ENCODE results near the gene KIF3A.
A peak's percentile ranks its signal among the peaks of the same experiment; 100 is the strongest.

The KIF3A gene

GRCh38 chr5:132662925-132663770, 74.2 kb downstream of the KIF3A start:
- DNase-seq = no peak

- DNase-seq = no peak
Observed at GRCh38 chr5:132662004-132662401, 75.3 kb downstream of the KIF3A start.

- no peak for DNase-seq
Observed at GRCh38 chr5:132661231-132662003, 75.9 kb downstream of the KIF3A start.

- no peak for DNase-seq
Observed at GRCh38 chr5:132659598-132660493, 77.5 kb downstream of the KIF3A start.

- DNase-seq = no peak
Observed at GRCh38 chr5:132658381-132659302, 78.7 kb downstream of the KIF3A start.

GRCh38 chr5:132657676-132658380, 79.5 kb downstream of the KIF3A start, which contains the start of gene IL13:
IL13 (plus strand) TSS chr5:132658173; CDS start chr5:132658187, 14 bp downstream.
- no peak for DNase-seq

GRCh38 chr5:132656774-132657355, 80.5 kb downstream of the KIF3A start:
- DNase-seq = no peak

- peak; percentile 36 for DNase-seq
Observed at GRCh38 chr5:132655821-132656773, 81.2 kb downstream of the KIF3A start.

- DNase-seq = peak; percentile 22
Observed at GRCh38 chr5:132653716-132654115, 83.6 kb downstream of the KIF3A start.

GRCh38 chr5:132651838-132652469, 85.4 kb downstream of the KIF3A start:
- DNase-seq = no peak

- no peak for DNase-seq
Observed at GRCh38 chr5:132648355-132648754, 89.0 kb downstream of the KIF3A start.

GRCh38 chr5:132647473-132647872, 89.9 kb downstream of the KIF3A start:
- DNase-seq = no peak

- DNase-seq = no peak
Observed at GRCh38 chr5:132646583-132647266, 90.6 kb downstream of the KIF3A start.

- DNase-seq = no peak
Observed at GRCh38 chr5:132644177-132644576, 93.2 kb downstream of the KIF3A start.

Measured in fibroblast of skin of abdomen (primary cell).